T-cell (primary cell): Measurements from ENCODE around the gene PFN1. TPM values are rescaled to one million over a fixed set of nuclear protein-coding genes. Genes with fewer than 3 reads are reported as not detected.

ENCODE experiments used
- ATAC-seq, 4 experiments: fragments of 200-7000 bp in 3 of 4; fragments of 150-1000 bp in 1 of 4; cut with Tn5 transposase; replicated peaks in 1 of 4; 1 replicate in 3 of 4; 2 replicates in 1 of 4; pipeline ENCODE4 v1.10.0; 2021; ENCODE audit warnings: moderate library complexity in 3 of 4, mild to moderate bottlenecking in 2 of 4, moderate number of reproducible peaks in 1 of 4
- CTCF ChIA-PET, 2 donors: fragments of 300-600 bp; sonication (Branson Sonifier 250); formaldehyde crosslinking; loops; one replicate each; lab custom pipeline; 2022; ENCODE audit warnings: antibody characterized with exemption in 2 of 2; lab: Charles Lee
- POLR2A ChIA-PET, 2 donors: fragments of 300-600 bp; sonication (Branson Sonifier 250); formaldehyde crosslinking; loops; one replicate each; lab custom pipeline; 2022; ENCODE audit warnings: antibody characterized with exemption in 2 of 2; lab: Charles Lee
- DNase-seq, 35 experiments: peaks; one replicate each; pipeline versions ENCODE4 v3.0.0 to v3.0.0-alpha.2; 2013 to 2023
- H3K27ac ChIP-seq: one replicate; pipeline ENCODE4 v1.5.1; 2013; ENCODE audit warnings: low read length
- H3K27me3 ChIP-seq, 2 experiments: replicated peaks in 1 of 2; 1 replicate in 1 of 2; 2 replicates in 1 of 2; pipeline versions ENCODE4 v1.6.1 to v1.7.0; 2013; ENCODE audit warnings: low read length in 1 of 2, mixed read lengths in 1 of 2; ENCODE audit not compliant: control insufficient read depth in 2 of 2, insufficient read depth in 2 of 2; ENCODE audit errors: extremely low read depth in 1 of 2
- H3K36me3 ChIP-seq, 2 donors: 1 replicate in 1 of 2; 2 replicates in 1 of 2; pipeline versions ENCODE4 v1.6.1 to v1.7.0; 2013; ENCODE audit warnings: low read length in 1 of 2; ENCODE audit not compliant: control insufficient read depth in 2 of 2, insufficient read depth in 1 of 2; ENCODE audit errors: extremely low read depth in 1 of 2
- H3K4me1 ChIP-seq, 2 experiments: 1 replicate in 1 of 2; 2 replicates in 1 of 2; pipeline versions ENCODE4 v1.6.1 to v1.7.0; 2013; ENCODE audit warnings: low read length in 2 of 2, mixed read lengths in 1 of 2; ENCODE audit not compliant: insufficient read depth in 2 of 2, control insufficient read depth in 1 of 2; ENCODE audit errors: extremely low read depth in 1 of 2
- H3K4me3 ChIP-seq, 2 donors: 1 replicate in 1 of 2; 2 replicates in 1 of 2; pipeline versions ENCODE4 v1.5.1 to v1.7.0; 2013; ENCODE audit warnings: mild to moderate bottlenecking in 2 of 2, low read length in 1 of 2, moderate library complexity in 1 of 2; ENCODE audit not compliant: control insufficient read depth in 1 of 2; ENCODE audit errors: extremely low read depth in 1 of 2
- H3K9me3 ChIP-seq: 2 replicates; pipeline ENCODE4 v1.7.0; 2013
- H3K27ac Mint-ChIP-seq, 2 donors: one replicate each; pipeline ENCODE4 v1.8.0; 2020 to 2021; ENCODE audit warnings: mild to moderate bottlenecking in 2 of 2, mixed read lengths in 2 of 2
- H3K27me3 Mint-ChIP-seq, 2 donors: one replicate each; pipeline ENCODE4 v1.8.0; 2021 to 2022; ENCODE audit warnings: mixed read lengths in 2 of 2
- H3K36me3 Mint-ChIP-seq: one replicate; pipeline ENCODE4 v1.8.0; 2021; ENCODE audit warnings: mixed read lengths
- H3K4me1 Mint-ChIP-seq, 3 donors: one replicate each; pipeline ENCODE4 v1.8.0; 2020 to 2022; ENCODE audit warnings: mixed read lengths in 3 of 3, mild to moderate bottlenecking in 1 of 3
- H3K4me3 Mint-ChIP-seq, 3 donors: one replicate each; pipeline ENCODE4 v1.8.0; 2020 to 2022; ENCODE audit warnings: mild to moderate bottlenecking in 3 of 3, mixed read lengths in 3 of 3, moderate library complexity in 3 of 3
- H3K9me3 Mint-ChIP-seq, 3 donors: one replicate each; pipeline ENCODE4 v1.8.0; 2020 to 2022; ENCODE audit warnings: mixed read lengths in 3 of 3
- whole genome bisulfite sequencing: methylation state at CpG from one replicate; pipeline ENCODE4 v1.1.5; 2013; ENCODE audit warnings: missing lambda C conversion rate; ENCODE audit not compliant: insufficient coverage; 5-methylcytosine and 5-hydroxymethylcytosine counted together
- total RNA-seq, 35 experiments: library from RNA in 6 of 35; stranded (reverse) in 6 of 35; fragments of 120-200 nt in 1 of 35; gene quantifications; one replicate each; pipeline versions ENCODE4 v1.2.1 to v1.2.4 and lab custom pipeline; 2013 to 2026

The PFN1 gene
- total RNA-seq, 5 donors from 2014 or later (not counting 1 experiment from before 2014, with no cell fraction given) = 654 to 853 (median 744) TPM

- ChIA-PET POLR2A (no interaction called here), CTCF (no interaction called here)
- Histone ChIP-seq H3K9me3 (no peaks in the 10 kb centered on the region), H3K4me1 (peaks cover 5 to 36% of the 10 kb centered on the region in 2 experiments), H3K27ac (peak overlapping the region; percentile 48), H3K4me3 (no peak overlapping the region), H3K27me3 (no peaks in the 10 kb centered on the region), H3K36me3 (peaks cover 4 to 32% of the 10 kb centered on the region in 2 donors)
- Mint-ChIP-seq H3K27ac (no peak overlapping the region), H3K4me3 (no peak overlapping the region), H3K4me1 (peaks cover 14 to 32% (median 23%) of the 10 kb centered on the region in 3 donors), H3K27me3 (no peaks in the 10 kb centered on the region), H3K36me3 (peaks cover 32% of the 10 kb centered on the region), H3K9me3 (no peaks in the 10 kb centered on the region)
- ATAC-seq (no peak), DNase-seq (peak in 1 of 35 experiments; percentile 19)
- 55% methylated on average over 9 of the region's 16 CpGs for WGBS
Observed at GRCh38 chr17:4969551-4970173, 21.3 kb upstream of the PFN1 start.

DNA sequence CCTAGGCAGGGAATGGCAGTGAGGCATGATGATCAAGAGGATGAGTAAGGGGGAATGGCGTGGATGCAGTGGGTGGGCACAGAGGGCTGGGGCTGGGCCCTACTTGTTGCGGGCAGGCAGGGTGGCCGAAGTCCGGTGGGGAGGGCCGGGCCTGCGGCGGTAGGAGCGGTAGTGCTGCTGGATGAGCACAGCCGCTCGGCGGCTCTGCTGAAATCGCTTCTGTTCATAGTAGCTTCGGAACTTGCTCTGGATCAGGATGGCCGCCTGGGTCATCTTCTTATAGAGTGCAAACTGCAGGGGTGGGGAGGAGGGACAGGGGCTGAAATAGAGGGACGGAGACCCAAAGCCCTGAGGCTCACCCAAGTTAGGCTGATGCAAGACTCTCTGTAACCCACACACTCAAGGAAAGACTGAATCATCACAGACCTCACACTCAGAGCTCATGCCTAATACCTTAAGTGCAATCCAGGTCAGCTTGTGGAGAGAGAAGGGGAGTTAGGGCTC, 20.8 kb upstream of the PFN1 start:
- Histone ChIP-seq H3K4me1 (peaks cover 5 to 36% of the 10 kb centered on the region in 2 experiments), H3K27me3 (no peaks in the 10 kb centered on the region), H3K27ac (peak overlapping the region; percentile 70), H3K9me3 (no peaks in the 10 kb centered on the region), H3K4me3 (peak overlapping the region; percentile 74 to 81), H3K36me3 (peaks cover 4 to 26% of the 10 kb centered on the region in 2 donors)
- no peaks in the 10 kb centered on the region for H3K9me3 Mint-ChIP-seq
- H3K27ac Mint-ChIP-seq = no peak overlapping the region
- no peaks in the 10 kb centered on the region for H3K27me3 Mint-ChIP-seq
- peaks cover 27% of the 10 kb centered on the region for H3K36me3 Mint-ChIP-seq
- ChIA-PET POLR2A (interaction anchor here in 1 of 2 donors (0.6 kb wide), 1 partner anchor 228 kb away, joined by 7 read pairs; no protein-coding TSS in a partner anchor), CTCF (no interaction called here)
- ATAC-seq (no peak), DNase-seq (peak in 1 of 35 experiments; percentile 31)
- peaks cover 14 to 32% (median 23%) of the 10 kb centered on the region in 3 donors for H3K4me1 Mint-ChIP-seq
- no peak overlapping the region for H3K4me3 Mint-ChIP-seq
- 98% methylated on average over 10 of the region's 15 CpGs for WGBS

DNA sequence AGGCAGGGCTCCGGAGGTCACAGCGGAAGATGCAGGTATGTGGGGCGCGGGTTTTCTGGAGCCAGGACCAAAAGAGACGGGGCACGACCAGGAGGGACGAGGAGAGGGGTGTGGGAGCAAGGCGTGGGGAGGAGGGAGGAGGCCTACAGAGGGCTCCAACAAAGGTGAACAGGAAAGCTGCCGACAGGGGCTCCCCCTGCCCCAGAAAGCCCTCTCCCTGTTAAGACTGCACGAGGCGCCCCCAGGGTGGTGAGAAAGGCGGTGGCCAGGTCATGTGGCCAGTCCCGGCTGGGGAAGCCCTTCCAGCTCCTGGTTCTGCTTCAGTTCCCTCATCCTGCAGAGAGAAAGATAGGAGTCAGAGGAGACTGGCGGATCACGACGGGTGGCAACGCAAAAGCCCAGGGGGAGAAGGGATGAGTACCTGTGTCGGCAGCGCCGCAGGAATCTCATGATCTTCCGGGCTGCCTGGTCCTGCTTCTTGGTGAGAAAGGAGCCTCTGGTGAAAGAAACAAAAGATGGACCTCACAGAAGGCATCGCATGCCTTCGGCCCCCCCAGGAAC, 20.2 kb upstream of the PFN1 start:
- Mint-ChIP-seq H3K4me1 (peaks cover 14 to 32% (median 23%) of the 10 kb centered on the region in 3 donors), H3K36me3 (peaks cover 24% of the 10 kb centered on the region), H3K9me3 (no peaks in the 10 kb centered on the region), H3K4me3 (no peak overlapping the region), H3K27ac (no peak overlapping the region), H3K27me3 (no peaks in the 10 kb centered on the region)
- Histone ChIP-seq H3K36me3 (peaks cover 4 to 22% of the 10 kb centered on the region in 2 donors), H3K4me3 (peak overlapping the region; percentile 74 to 81), H3K27ac (peak overlapping the region; percentile 70), H3K27me3 (no peaks in the 10 kb centered on the region), H3K9me3 (no peaks in the 10 kb centered on the region), H3K4me1 (peaks cover 5 to 36% of the 10 kb centered on the region in 2 experiments)
- no peak for DNase-seq
- ChIA-PET POLR2A (interaction anchor here (0.6 kb wide), 2 partner anchors 227 to 313 kb away, joined by 3 to 7 read pairs; no protein-coding TSS in a partner anchor), CTCF (interaction anchor here in 1 of 2 donors (0.6 kb wide), 1 partner anchor 258 kb away, joined by 3 read pairs; the partner anchor contains the start of gene ARRB2)
- 57% methylated on average over 13 of the region's 23 CpGs for WGBS
- ATAC-seq = no peak

GRCh38 chr17:4967539-4968485, 19.5 kb upstream of the PFN1 start, which contains the start of gene SPAG7:
Gene SPAG7, minus strand, starts transcription at chr17:4967817. Its CDS starts 13 bp downstream, at chr17:4967804.
- ATAC-seq (peak; percentile 67 to 76 (median 67)), DNase-seq (peak; percentile 80 to 98 (median 90))
- H3K4me3 ChIP-seq = peak within 1 kb of the TSS; percentile 74 to 81
- H3K36me3 Mint-ChIP-seq = peaks cover 19% of the 10 kb centered on the region
- H3K9me3 Mint-ChIP-seq = no peaks in the 10 kb centered on the region
- POLR2A ChIA-PET = interaction anchor here (0.5 to 1.9 kb wide), 8 partner anchors 16 to 314 kb away, joined by 3 to 8 read pairs (median 4); partner anchors contain the start of genes C17orf107 (in 1 of the 2), CAMTA2 (in 1 of the 2), RNF167 (in 1 of the 2) and SLC25A11 (in 1 of the 2)
- H3K27me3 ChIP-seq = no peaks in the 10 kb centered on the region
- H3K27me3 Mint-ChIP-seq = no peaks in the 10 kb centered on the region
- no peaks in the 10 kb centered on the region for H3K9me3 ChIP-seq
- H3K4me3 Mint-ChIP-seq = no peak within 1 kb of the TSS
- H3K27ac ChIP-seq = peak within 1 kb of the TSS; percentile 70
- CTCF ChIA-PET = interaction anchor here in 1 of 2 donors (0.5 to 1.8 kb wide), 17 partner anchors 10 to 824 kb away, joined by 3 to 19 read pairs (median 4); partner anchors contain the start of genes ARRB2, C17orf107, CAMTA2 and CHRNE
- H3K4me1 Mint-ChIP-seq = peaks cover 14 to 32% (median 23%) of the 10 kb centered on the region in 3 donors
- peaks cover 0 to 20% of the 10 kb centered on the region in 2 donors for H3K36me3 ChIP-seq
- H3K4me1 ChIP-seq = peaks cover 5 to 36% of the 10 kb centered on the region in 2 experiments
- under 1% methylated on average over 53 of the region's 66 CpGs for WGBS
- no peak within 1 kb of the TSS for H3K27ac Mint-ChIP-seq

DNA sequence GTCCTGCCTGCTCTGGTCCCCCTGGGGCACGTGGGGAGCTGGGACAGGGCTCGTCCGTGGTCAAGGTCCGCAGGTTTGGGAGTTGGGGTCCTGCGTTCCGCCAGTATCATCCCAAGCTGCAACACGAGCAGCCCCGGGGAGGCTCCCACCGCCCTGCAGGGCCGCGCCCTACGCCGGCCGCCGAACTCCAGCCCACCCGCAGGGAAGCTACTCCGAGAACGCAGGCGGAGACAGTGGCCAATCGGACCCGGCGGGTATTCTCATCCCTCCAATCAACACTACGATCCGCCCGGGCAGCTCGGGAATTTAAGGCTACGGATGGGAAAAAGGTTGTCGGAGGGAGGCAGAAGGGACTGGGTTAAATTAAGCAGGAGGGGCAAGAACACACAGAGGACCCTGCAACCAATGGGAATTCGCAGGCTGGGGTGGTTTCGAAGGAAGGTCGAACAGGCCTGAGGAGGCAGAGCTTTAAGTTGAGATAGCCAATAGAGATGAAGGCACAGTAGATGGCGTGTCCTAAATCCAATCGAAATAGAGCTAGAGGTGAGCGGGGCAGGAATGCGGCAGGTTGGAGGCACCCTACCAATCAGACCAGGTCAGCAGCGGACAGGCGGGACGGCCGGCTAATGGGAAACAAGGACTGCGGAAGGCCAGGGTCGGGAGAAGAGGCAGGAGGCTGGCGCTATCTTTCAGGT, 18.7 kb upstream of the PFN1 start:
- Mint-ChIP-seq H3K9me3 (no peaks in the 10 kb centered on the region), H3K4me1 (peaks cover 14 to 32% (median 23%) of the 10 kb centered on the region in 3 donors), H3K27me3 (no peaks in the 10 kb centered on the region), H3K36me3 (peaks cover 19% of the 10 kb centered on the region), H3K4me3 (no peak overlapping the region), H3K27ac (no peak overlapping the region)
- ATAC-seq (peak; percentile 85 to 87 (median 86)), DNase-seq (peak in 33 of 35 experiments; percentile 83 to 97 (median 88))
- POLR2A ChIA-PET = interaction anchor here (0.5 to 1.9 kb wide), 10 partner anchors 15 to 91 kb away, joined by 3 to 8 read pairs (median 4); partner anchors contain the start of genes C17orf107 (in 1 of the 2), CAMTA2 (in 1 of the 2), RNF167 (in 1 of the 2) and SLC25A11 (in 1 of the 2)
- Histone ChIP-seq H3K27ac (peak overlapping the region; percentile 70), H3K9me3 (no peaks in the 10 kb centered on the region), H3K27me3 (no peaks in the 10 kb centered on the region), H3K4me1 (peaks cover 5 to 36% of the 10 kb centered on the region in 2 experiments), H3K4me3 (peak overlapping the region; percentile 74 to 81), H3K36me3 (peaks cover 0 to 12% of the 10 kb centered on the region in 2 donors)
- WGBS = under 1% methylated on average over 31 of the region's 42 CpGs
- CTCF ChIA-PET = interaction anchor here in 1 of 2 donors (0.5 to 1.8 kb wide), 18 partner anchors 9 to 823 kb away, joined by 3 to 19 read pairs (median 4); partner anchors contain the start of genes C17orf107, CAMTA2, CHRNE and GP1BA
